ENCODE results near the gene TTC34.

Gene TTC34

DNA sequence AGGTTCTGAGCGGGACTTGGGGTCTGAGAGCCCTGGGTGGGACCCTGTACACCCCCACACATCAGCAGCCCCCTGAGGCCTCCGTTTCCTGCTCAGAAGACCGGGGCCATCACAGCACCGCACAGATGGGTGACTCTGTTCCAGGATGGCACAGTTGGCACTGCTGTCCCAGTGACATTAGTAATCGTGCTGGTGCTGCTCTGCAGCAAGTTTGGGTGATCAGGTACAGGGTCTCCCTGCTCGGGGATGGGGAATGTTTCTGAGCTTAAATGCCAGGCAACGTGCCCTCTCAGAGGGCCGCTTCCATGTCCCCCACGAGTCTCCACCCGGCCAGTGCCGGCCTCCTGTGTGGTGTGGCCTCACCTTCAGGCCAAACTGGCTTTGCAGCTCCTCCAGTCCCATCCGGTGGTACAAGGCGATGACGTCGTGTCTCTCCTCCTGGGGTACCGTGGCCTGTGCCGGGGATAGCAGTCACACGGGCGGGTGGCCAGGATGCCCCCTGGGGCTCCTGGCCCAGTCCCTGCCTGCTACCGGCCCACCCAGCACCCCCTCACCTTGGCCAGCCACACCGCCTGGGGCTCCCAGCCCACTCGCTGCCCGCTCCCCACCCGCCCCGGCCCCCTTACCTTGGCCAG, 197.9 kb downstream of the TTC34 start:
- TF ChIP-seq POLR2AphosphoS5 (IDR thresholded peaks at IDR 0.05; ENCODE audit: low read depth, low read length), result no peak
- no peak for TF ChIP-seq TAF1 (IDR thresholded peaks at IDR 0.05; ENCODE audit: borderline replicate concordance, low read depth, low read length)
- TF ChIP-seq POLR2A (IDR thresholded peaks at IDR 0.05; ENCODE audit: low read depth, low read length), result no peak
- no peak for FAIRE-seq
- no peak for DNase-seq (ENCODE audit: insufficient read length)

DNA sequence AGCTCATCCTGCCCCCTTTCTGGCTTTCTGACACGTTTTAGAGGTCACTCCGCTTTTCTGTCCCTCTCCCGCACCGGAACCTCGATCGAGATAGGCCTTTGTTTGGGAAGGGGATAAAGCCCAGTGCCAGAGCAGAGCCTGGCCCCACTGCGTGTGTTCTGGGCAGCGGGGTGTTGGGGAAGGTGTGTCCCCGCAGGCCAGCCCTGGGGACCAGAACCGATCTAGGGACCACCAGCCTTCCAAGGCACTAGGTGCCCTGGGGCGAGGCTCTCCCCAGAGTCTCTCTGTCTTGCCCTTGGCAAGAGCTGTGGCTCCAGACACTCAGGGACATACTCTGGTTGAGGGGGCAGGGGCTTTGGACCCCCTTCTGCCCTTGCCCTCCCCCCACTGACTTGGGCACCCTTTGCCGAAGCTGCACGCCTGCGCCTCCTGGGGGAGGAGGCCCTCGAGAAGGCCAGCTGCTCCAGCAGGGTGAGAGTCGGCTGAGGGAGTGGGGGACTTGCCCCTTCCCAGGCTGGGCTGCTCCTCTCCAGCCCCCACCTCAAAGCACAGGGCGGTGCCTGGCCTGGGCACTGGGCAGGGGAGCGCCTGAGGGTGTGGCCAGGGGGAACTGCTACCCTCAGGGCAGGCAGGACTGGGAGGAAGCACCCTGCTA, 198.5 kb downstream of the TTC34 start:
- FAIRE-seq (no peak), DNase-seq (ENCODE audit: insufficient read length) (no peak)
- TF ChIP-seq TAF1 (IDR thresholded peaks at IDR 0.05; ENCODE audit: borderline replicate concordance, low read depth, low read length) (no peak), POLR2A (IDR thresholded peaks at IDR 0.05; ENCODE audit: low read depth, low read length) (no peak), POLR2AphosphoS5 (IDR thresholded peaks at IDR 0.05; ENCODE audit: low read depth, low read length) (no peak)

DNA sequence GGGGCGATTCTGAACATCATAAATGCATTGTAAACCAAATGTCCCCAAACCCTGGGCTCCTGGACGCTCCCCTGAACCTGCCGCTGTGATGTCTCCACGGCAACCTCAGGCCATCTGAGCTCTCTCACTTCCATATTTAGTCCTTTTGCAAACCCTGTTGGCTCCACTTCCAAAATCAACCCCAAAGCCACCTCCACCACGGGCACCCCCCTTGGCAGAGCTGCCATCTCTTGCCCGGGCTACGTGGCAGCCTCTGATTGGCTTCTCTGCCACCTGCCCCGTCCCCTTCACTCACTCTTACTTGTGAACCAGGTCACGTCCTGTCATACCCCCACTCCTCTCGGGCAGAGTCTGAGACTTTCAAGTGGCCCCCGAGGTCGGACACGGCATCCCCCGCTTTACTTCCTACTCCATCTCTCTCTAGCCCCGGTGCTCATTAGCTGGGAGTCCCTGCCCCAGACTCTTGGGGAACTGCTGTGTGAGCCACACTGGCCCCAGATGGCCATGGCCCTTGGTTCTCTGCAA, 199.1 kb downstream of the TTC34 start:
- DNase-seq (ENCODE audit: insufficient read length), result no peak
- TF ChIP-seq POLR2A (IDR thresholded peaks at IDR 0.05; ENCODE audit: low read depth, low read length), result no peak
- no peak for TF ChIP-seq POLR2AphosphoS5 (IDR thresholded peaks at IDR 0.05; ENCODE audit: low read depth, low read length)
- no peak for TF ChIP-seq TAF1 (IDR thresholded peaks at IDR 0.05; ENCODE audit: borderline replicate concordance, low read depth, low read length)
- FAIRE-seq, result no peak

DNA sequence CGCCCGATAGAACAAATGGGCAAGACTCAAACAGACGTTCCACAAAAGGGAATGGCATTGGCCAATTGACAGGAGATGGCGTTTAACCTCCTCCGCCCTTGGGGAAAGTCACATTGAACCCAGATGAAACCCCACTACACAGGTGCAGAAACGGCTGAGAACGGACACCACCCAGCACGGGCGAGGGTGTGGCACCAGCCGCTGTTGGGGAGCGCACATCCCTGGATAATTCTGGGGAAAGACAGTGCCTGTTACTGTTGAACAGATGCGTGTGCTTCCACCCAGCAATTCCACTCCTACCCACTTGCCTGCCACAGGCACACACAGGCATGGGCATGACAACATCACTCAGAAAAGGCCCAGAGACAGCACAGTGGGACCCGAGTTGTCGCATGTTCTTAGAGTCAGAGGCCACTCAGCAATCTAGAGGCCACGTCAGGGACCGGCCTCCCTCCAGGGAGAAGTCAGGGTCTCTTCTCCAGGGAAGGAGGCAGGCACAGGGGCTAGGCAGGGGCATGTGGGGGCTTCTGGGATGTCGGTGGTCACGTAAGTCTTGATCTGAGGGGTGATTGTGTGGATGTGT, 199.7 kb downstream of the TTC34 start:
- DNase-seq (ENCODE audit: insufficient read length) (no peak), FAIRE-seq (no peak)
- TF ChIP-seq POLR2AphosphoS5 (IDR thresholded peaks at IDR 0.05; ENCODE audit: low read depth, low read length) (no peak), POLR2A (IDR thresholded peaks at IDR 0.05; ENCODE audit: low read depth, low read length) (no peak), TAF1 (IDR thresholded peaks at IDR 0.05; ENCODE audit: borderline replicate concordance, low read depth, low read length) (no peak)

DNA sequence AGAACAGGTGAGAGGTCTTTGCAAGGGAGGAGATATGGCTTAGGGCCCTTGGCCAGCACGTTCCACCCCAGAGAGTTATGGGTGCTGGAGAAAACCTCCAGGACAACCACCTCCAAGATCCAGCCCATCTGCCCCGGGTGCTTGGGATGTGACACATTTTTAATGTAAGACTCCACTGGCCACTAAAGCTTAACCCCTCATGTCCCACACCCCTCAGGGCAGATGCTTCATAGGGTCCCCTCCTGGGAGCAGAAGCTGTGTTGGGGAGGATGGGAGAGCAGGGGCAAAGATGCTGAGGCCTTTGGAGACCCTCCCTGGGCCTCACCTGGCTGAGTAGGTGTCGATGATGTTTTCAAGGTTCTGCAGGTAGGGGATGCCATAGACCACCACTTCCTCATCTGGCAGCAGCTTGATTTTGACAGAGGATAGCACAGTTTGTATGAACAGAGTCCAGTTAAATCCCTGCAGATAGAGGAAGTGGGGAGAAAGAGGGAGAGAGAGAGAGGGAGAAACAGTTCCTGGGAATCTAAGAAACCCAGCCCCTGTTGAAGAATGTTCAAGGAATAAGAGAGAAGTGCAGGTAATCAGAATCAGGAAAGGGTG, 203.1 kb downstream of the TTC34 start:
- TF ChIP-seq POLR2A (IDR thresholded peaks at IDR 0.05; ENCODE audit: low read depth, low read length) (no peak), TAF1 (IDR thresholded peaks at IDR 0.05; ENCODE audit: borderline replicate concordance, low read depth, low read length) (no peak)
- DNase-seq (ENCODE audit: insufficient read length) (no peak), FAIRE-seq (no peak)

DNA sequence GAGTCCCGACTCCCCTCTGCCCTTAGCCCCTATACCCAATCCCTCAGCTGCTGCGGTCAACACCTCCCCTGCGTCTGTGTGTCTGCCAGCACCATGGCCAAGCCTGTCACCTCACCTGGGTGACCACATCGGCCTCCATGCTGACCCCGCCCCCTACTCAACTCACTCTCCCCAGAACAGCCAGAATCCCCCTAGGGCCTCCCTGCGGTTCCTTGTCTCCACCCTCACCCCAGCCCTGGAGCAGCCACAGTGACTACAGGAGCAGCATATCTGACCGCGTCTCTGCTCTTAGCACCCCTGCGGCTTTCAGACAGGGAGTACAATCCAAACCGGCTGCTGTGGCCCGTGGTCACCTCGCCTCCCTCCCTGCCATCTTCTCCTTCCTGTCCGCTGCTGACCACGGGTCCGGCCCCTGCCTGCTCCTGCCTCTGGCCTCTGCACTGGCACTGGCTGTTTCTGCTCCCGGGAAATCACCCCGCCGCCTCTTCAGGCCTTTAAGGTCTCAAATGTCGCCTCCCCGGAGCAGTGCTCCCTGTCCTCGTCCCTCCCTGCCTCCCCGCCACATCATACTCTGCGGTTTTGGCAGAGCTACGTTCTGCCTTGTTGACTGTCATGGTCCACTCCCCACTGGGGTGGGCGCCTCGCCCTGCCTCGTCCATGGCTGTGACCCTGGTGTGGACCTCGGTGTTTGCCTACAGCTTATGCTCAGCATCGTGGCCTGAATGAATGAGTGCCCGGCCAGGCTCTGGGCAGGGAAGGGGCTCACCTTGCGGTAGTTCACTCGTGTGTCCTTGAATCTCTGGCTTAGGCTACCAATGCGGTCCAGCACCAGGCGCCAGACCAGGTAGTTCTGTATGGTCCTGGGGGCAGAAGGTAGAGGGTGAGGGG, 203.8 kb downstream of the TTC34 start:
- TF ChIP-seq TAF1 (IDR thresholded peaks at IDR 0.05; ENCODE audit: borderline replicate concordance, low read depth, low read length) (no peak), POLR2AphosphoS5 (IDR thresholded peaks at IDR 0.05; ENCODE audit: low read depth, low read length) (no peak), POLR2A (IDR thresholded peaks at IDR 0.05; ENCODE audit: low read depth, low read length) (no peak)
- FAIRE-seq (no peak), DNase-seq (ENCODE audit: insufficient read length) (no peak)

DNA sequence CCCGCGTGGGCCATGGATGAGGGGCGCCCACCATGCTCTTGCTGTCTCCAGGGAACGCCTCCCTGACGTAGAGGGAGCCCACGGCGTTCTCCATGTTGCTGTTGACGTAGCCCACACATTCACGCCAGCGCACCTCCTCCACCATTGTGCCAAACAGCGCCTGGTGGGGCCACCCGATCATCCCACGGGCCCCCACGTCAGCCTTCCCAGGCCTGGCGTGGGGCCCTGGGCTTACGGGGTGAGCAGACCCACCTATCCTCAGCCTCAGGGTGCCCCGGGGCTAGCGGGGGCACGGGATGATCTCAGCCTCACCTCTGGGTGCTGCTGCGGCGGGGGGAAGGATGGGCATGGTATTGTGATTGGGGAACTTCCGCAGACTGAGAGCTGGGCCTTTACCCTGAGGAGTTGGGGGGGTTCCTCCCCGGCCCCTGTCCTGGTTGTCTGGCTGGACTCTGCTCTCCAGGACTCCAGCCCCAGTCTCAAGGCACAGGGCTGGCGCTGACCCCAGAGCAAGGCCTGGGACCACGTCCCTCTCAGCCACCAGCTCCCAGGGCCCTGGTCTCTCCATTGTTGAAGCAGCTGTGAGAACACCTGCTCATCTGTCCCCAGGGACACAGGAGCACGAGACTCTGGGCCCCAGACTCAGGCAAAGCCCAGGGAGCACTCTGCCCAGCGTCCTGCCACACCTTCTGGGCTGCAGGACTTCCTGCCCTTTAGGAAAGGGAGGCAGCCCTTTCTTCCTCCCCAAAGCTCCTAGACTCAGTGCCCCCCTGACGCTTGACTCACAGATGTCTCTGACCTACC, 204.8 kb downstream of the TTC34 start:
- DNase-seq (ENCODE audit: insufficient read length) (no peak), FAIRE-seq (no peak)
- TF ChIP-seq TAF1 (IDR thresholded peaks at IDR 0.05; ENCODE audit: borderline replicate concordance, low read depth, low read length) (no peak), POLR2A (IDR thresholded peaks at IDR 0.05; ENCODE audit: low read depth, low read length) (no peak)

DNA sequence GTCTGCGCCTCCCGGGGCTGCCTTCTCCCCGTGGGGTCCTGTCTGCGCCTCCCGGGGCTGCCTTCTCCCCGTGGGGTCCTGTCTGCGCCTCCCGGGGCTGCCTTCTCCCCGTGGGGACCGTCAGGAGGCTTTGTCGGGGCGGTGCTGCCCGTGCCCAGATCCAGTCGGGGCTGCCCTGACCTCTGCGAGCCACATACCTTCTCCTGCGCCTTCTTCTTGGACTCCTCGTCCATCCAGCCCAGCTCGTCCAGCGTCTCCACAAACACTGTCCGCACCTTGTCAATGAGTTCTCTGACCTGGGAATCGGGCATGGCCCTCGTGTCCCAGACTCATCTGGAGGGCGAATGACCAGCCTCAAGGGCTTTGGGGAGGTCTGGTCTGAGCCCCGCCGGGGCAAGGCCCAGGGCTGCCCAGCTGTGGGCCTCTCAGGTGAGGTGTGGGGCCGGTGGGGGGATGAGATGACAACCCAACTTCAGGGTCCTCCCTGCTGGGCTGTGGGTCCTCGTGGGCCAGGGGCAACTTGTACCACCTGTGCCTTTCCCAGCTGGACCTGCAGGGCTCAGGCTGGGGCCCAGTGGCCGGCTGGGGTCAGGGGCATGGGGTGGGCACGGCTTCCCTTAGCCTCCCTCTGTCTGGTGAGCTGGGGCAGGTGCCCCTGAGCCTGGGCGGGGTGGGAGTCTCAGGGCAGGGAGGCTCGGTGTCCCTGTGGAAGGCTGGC, 205.5 kb downstream of the TTC34 start:
- FAIRE-seq (no peak), DNase-seq (ENCODE audit: insufficient read length) (no peak)
- TF ChIP-seq TAF1 (IDR thresholded peaks at IDR 0.05; ENCODE audit: borderline replicate concordance, low read depth, low read length), result no peak
- TF ChIP-seq POLR2A (IDR thresholded peaks at IDR 0.05; ENCODE audit: low read depth, low read length), result no peak
- no peak for TF ChIP-seq POLR2AphosphoS5 (IDR thresholded peaks at IDR 0.05; ENCODE audit: low read depth, low read length)

DNA sequence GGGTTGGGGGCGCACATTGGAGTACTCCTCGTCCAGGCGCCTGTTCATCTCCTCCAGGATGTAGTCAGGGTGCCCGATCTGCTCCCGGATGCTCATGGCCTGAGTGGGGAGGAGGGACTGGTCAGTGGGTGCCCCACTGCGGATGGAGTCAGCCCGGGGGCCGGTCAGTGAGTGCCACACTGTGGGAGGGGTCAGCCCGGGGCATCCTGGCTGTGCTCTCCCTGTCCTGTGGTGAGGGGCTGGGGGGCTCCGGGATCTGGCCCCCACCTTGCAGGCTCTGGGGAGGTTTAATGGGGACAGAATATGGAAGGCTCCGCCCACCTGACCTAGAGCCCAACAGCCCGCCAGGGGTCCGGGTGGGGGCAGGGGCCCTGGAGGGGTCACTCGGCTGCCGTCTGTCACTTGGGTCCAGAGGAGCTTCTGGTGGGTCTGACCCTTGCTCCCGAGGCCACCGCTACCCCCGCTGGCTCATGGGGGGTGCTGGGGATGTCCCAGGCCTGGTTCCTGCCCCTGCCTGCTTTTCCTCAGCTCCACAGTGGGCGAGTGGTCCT, 206.2 kb downstream of the TTC34 start:
- FAIRE-seq (no peak), DNase-seq (ENCODE audit: insufficient read length) (no peak)
- TF ChIP-seq POLR2A (IDR thresholded peaks at IDR 0.05; ENCODE audit: low read depth, low read length) (no peak), TAF1 (IDR thresholded peaks at IDR 0.05; ENCODE audit: borderline replicate concordance, low read depth, low read length) (no peak), POLR2AphosphoS5 (IDR thresholded peaks at IDR 0.05; ENCODE audit: low read depth, low read length) (no peak)

Data from GM12892 (cell line).